WERI-Rb-1 (cell line): ENCODE results near the gene EIF1AD.

Source experiments
- DNase-seq: peaks from one replicate; pipeline ENCODE4 v3.0.0-alpha.2; 2020
- H3K27ac ChIP-seq: fragments of 250-450 bp; sonication (Bioruptor Pico); 2 replicates; pipeline ENCODE4 v1.5.1; 2020; ENCODE audit warnings: mild to moderate bottlenecking, moderate library complexity
- H3K27me3 ChIP-seq: fragments of 250-450 bp; sonication (Bioruptor Pico); 2 replicates; pipeline ENCODE4 v1.5.1; 2021; ENCODE audit warnings: mild to moderate bottlenecking, low read depth, moderate library complexity; ENCODE audit not compliant: insufficient read depth, severe bottlenecking
- H3K36me3 ChIP-seq: fragments of 250-450 bp; sonication (Bioruptor Pico); 2 replicates; pipeline ENCODE4 v1.5.1; 2020; ENCODE audit warnings: mild to moderate bottlenecking, moderate library complexity
- H3K4me3 ChIP-seq: 2 replicates; pipeline ENCODE4 v1.5.1; 2011; ENCODE audit warnings: low read depth, mild to moderate bottlenecking, control low read depth, low read length
- H3K9me3 ChIP-seq: fragments of 250-450 bp; sonication (Bioruptor Pico); 2 replicates; pipeline ENCODE4 v1.5.1; 2021; ENCODE audit warnings: mild to moderate bottlenecking, moderate library complexity; ENCODE audit not compliant: severe bottlenecking
- TF ChIP-seq, protein P1 (sequence below): IDR thresholded peaks from 2 replicates; pipeline ENCODE4 v1.5.1; 2011; ENCODE audit warnings: low read depth, mild to moderate bottlenecking, control low read depth, inconsistent platforms, low read length

The EIF1AD gene

DNA sequence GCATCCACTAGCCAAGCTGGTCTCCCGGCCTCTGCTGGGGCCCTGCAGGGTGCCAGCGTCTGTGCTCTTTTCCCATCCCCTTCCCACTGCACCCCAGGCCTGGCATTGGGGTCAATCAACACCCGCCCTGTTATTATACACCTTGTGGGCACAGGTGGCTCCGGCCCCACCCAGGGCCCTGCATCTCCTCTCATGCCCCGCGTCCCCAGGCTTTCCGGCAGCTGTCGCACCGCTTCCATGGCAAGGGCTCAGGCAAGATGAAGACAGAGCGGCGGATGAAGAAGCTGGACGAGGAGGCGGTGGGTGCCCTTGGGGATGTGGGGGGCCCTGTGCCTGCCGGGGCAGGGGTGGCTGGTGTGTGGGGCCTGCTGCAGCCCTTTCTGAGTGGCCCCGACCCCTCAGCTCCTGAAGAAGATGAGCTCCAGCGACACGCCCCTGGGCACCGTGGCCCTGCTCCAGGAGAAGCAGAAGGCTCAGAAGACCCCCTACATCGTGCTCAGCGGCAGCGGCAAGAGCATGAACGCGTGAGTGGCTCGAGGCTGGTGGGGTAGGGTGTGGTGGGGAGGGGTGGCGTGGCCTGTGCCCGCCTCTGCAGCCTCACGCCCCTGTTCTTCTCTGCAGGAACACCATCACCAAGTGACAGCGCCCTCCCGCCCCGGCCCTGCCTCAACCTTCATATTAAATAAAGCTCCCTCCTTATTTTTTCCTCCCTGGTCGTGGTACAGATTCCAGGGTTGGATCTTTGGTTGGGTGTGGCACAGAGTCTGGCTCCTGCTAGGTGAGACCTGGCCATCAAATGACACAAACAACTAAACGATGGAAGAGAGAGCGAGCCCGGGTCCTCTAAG is 23.3 kb downstream of the EIF1AD start:
- H3K27me3 ChIP-seq = no peaks in the 10 kb centered on the region
- no peak overlapping the region for H3K4me3 ChIP-seq
- no peak overlapping the region for H3K27ac ChIP-seq
- TF ChIP-seq, protein P1, sequence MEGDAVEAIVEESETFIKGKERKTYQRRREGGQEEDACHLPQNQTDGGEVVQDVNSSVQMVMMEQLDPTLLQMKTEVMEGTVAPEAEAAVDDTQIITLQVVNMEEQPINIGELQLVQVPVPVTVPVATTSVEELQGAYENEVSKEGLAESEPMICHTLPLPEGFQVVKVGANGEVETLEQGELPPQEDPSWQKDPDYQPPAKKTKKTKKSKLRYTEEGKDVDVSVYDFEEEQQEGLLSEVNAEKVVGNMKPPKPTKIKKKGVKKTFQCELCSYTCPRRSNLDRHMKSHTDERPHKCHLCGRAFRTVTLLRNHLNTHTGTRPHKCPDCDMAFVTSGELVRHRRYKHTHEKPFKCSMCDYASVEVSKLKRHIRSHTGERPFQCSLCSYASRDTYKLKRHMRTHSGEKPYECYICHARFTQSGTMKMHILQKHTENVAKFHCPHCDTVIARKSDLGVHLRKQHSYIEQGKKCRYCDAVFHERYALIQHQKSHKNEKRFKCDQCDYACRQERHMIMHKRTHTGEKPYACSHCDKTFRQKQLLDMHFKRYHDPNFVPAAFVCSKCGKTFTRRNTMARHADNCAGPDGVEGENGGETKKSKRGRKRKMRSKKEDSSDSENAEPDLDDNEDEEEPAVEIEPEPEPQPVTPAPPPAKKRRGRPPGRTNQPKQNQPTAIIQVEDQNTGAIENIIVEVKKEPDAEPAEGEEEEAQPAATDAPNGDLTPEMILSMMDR = no peak
- no peak for DNase-seq
- H3K36me3 ChIP-seq = peaks cover 31% of the 10 kb centered on the region
- no peaks in the 10 kb centered on the region for H3K9me3 ChIP-seq

DNA sequence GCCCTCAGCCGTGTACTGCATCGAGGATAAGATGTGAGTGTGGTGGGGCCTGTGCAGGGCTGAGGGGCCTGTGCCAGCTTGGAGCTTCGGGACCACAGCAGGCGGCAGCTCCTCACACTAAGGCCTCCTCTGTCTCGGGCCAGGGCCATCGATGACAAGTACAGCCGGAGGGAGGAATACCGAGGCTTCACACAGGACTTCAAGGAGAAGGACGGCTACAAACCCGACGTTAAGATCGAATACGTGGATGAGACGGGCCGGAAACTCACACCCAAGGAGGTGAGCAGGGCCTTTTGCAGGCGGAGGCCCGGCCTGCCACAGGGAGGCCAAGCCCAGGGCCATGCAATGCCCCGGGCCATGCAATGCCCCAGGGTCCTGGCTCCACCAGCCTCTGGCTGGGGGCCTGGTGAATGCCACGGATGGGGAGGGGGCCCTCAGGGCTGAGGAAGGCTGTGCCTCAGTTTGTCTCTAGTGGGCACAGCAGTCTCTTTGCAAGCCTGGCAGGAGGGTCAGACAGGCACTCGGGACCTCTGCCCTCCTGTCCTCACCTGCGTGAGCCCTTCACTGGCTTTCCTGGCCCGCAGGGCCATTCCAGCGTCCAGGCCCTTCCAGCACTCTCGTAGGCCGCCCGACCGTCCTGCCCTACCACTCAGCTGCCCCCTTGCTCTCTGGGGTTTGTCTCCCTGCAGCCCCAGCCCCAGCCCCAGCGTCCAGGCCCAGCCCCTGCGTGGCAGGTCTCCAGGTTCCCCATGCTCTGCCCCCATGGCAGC is 24.2 kb downstream of the EIF1AD start:
- Histone ChIP-seq H3K36me3 (peaks cover 34% of the 10 kb centered on the region), H3K27ac (no peak overlapping the region)

DNA sequence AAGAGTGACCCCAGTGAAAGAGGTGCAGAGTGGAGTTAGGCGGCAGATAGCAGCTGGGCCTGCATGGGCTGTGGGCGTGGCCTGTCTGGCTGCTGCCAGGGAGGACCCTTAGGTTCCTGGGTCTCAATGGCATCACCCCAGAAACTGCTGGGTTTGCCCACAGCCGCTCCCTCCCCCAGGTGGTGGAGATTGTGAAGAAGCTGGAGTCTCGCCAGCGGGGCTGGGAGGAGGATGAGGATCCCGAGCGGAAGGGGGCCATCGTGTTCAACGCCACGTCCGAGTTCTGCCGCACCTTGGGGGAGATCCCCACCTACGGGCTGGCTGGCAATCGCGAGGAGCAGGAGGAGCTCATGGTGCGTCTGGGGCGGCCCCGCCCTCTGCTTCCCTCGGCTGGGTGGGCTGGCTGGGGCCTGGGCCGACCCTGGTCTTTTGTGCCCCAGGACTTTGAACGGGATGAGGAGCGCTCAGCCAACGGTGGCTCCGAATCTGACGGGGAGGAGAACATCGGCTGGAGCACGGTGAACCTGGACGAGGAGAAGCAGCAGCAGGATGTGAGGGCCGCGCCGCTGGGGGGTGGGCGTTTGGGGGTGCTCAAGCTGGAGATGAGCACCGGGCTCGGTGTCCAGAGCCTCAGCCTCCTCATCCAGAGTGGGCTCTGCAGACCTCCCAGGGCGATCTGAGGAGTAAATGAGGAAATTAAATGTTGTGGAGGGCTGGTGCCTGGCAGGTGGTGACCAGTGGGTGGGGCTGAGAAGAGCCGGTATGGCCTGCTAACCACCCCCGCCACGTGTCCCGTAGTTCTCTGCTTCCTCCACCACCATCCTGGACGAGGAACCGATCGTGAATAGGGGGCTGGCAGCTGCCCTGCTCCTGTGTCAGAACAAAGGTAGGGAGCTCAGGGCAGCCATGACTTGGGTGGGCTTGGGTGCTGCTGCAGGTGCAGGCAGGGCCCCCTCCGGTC is 25.5 kb downstream of the EIF1AD start:
- no peak for DNase-seq
- Histone ChIP-seq H3K9me3 (no peaks in the 10 kb centered on the region), H3K4me3 (no peak overlapping the region), H3K36me3 (peaks cover 42% of the 10 kb centered on the region), H3K27ac (no peak overlapping the region), H3K27me3 (no peaks in the 10 kb centered on the region)
- TF ChIP-seq, protein P1 = no peak

More for the DNA sequence above, 24.2 kb downstream of the EIF1AD start:
- Histone ChIP-seq H3K9me3 (no peaks in the 10 kb centered on the region), H3K27me3 (no peaks in the 10 kb centered on the region), H3K4me3 (no peak overlapping the region)
- TF ChIP-seq, protein P1 = no peak
- no peak for DNase-seq

DNA sequence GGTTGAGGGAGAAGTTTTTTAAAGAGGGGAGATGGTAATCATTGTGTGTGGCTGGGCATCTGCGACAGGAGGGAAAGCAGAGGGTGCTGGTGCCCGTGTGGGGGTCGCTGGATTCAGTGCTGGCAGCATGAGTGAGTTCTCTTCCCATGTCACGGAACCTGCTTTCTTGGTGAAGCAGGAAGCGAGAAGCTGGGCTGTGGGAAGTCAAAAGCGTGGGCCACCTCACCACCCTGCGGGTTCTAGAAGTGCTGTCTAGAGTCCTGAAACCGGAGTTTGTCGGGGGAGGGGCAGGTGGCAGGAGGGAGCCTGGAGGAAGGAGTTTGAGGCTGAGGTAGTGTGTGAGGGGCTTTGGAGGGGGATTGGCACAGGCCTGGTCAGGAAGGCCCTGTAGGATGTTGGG is 26.2 kb downstream of the EIF1AD start:
- Histone ChIP-seq H3K36me3 (peaks cover 42% of the 10 kb centered on the region), H3K27ac (no peak overlapping the region), H3K27me3 (no peaks in the 10 kb centered on the region), H3K4me3 (no peak overlapping the region), H3K9me3 (no peaks in the 10 kb centered on the region)
- DNase-seq = no peak
- TF ChIP-seq, protein P1 = no peak

DNA sequence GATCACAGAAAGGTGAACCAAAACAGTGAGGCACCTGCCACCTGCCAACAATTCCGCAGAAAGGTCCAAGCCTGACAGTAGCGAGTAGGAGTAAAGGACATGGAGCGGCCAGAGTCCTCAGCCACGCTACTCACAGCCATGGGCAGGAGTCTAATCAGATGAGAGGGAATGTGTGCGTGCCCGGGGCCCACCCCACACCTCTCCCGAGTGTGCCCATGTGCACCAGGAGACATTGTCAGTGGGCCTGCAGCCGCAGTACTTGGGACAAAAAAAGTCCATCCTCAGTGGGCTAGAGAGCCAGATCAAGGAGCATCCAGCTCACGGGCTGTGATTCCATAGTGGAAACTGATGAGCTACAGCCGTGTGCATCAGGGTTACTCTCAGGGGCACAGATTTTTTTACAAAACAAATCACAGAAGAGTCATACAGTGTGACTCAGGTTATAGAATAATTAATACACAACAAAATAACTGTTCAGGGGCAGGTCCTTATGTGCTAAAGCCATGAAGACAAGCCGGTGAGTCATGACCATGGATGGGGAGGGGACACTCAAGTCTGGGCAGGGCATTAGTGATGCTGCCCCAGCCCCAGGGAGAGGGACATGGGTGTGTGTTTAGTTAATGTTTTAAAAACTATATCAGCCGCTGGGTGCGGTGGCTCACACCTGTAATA is 28.4 kb downstream of the EIF1AD start:
- Histone ChIP-seq H3K27ac (no peak overlapping the region), H3K9me3 (no peaks in the 10 kb centered on the region), H3K27me3 (no peaks in the 10 kb centered on the region), H3K4me3 (no peak overlapping the region), H3K36me3 (peaks cover 48% of the 10 kb centered on the region)
- DNase-seq = no peak
- TF ChIP-seq, protein P1 = no peak
